CD4-positive, alpha-beta memory T cell (primary cell): ENCODE data around the gene MAG. TPM values are rescaled to one million over a fixed set of nuclear protein-coding genes. Genes with fewer than 3 reads are reported as not detected.
A peak's percentile ranks its signal among the peaks of the same experiment; 100 is the strongest.
"Not testable (repeated sequence)": the region's sequence is repeated elsewhere in the genome, so short reads cannot be mapped to it uniquely, and the experiment has no call there.

ENCODE experiments used
- CTCF ChIA-PET: fragments of 350-600 bp; sonication (Branson Sonifier 250); formaldehyde crosslinking; loops from one replicate; lab custom pipeline; 2021; ENCODE audit warnings: inconsistent platforms; ENCODE audit not compliant: partially characterized antibody; lab: Charles Lee
- POLR2A ChIA-PET: fragments of 350-600 bp; sonication (Branson Sonifier 250); formaldehyde crosslinking; loops from one replicate; lab custom pipeline; 2021; ENCODE audit not compliant: partially characterized antibody; lab: Charles Lee
- DNase-seq, 5 donors: peaks; one replicate each; pipeline versions ENCODE4 v3.0.0 to v3.0.0-alpha.2; 2020 to 2022; ENCODE audit warnings: mixed read lengths in 1 of 5
- H3K27ac ChIP-seq: one replicate; pipeline ENCODE4 v1.7.0; 2013; ENCODE audit warnings: low read depth, low read length
- H3K27me3 ChIP-seq: 2 replicates; pipeline ENCODE4 v1.7.0; 2013; ENCODE audit warnings: mild to moderate bottlenecking, low read length, moderate library complexity; ENCODE audit not compliant: insufficient read depth
- H3K36me3 ChIP-seq: 2 replicates; pipeline ENCODE4 v1.7.0; 2013; ENCODE audit warnings: mild to moderate bottlenecking, low read length, moderate library complexity; ENCODE audit not compliant: insufficient read depth
- H3K4me1 ChIP-seq: 2 replicates; pipeline ENCODE4 v1.7.0; 2013; ENCODE audit warnings: mild to moderate bottlenecking, low read length, moderate library complexity; ENCODE audit not compliant: insufficient read depth
- H3K4me3 ChIP-seq, 2 donors: one replicate each; pipeline ENCODE4 v1.7.0; 2013; ENCODE audit warnings: low read length in 2 of 2, mild to moderate bottlenecking in 1 of 2
- H3K9me3 ChIP-seq, 2 donors: one replicate each; pipeline ENCODE4 v1.7.0; 2013; ENCODE audit warnings: low read length in 2 of 2, control low read depth in 1 of 2; ENCODE audit not compliant: control insufficient read depth in 1 of 2
- H3K27ac Mint-ChIP-seq, 7 donors: one replicate each; pipeline ENCODE4 v1.8.0; 2020 to 2021; ENCODE audit warnings: mixed read lengths in 7 of 7, mild to moderate bottlenecking in 6 of 7, inconsistent platforms in 3 of 7, moderate library complexity in 3 of 7
- H3K27me3 Mint-ChIP-seq, 2 donors: one replicate each; pipeline ENCODE4 v1.8.0; 2020 to 2021; ENCODE audit warnings: mixed read lengths in 2 of 2
- H3K36me3 Mint-ChIP-seq, 2 donors: one replicate each; pipeline ENCODE4 v1.8.0; 2020 to 2021; ENCODE audit warnings: mixed read lengths in 2 of 2, inconsistent platforms in 1 of 2, mild to moderate bottlenecking in 1 of 2
- H3K4me1 Mint-ChIP-seq, 4 donors: one replicate each; pipeline ENCODE4 v1.8.0; 2020 to 2021; ENCODE audit warnings: mixed read lengths in 4 of 4, mild to moderate bottlenecking in 1 of 4
- H3K4me3 Mint-ChIP-seq, 8 donors: one replicate each; pipeline ENCODE4 v1.8.0; 2020 to 2021; ENCODE audit warnings: mixed read lengths in 8 of 8, mild to moderate bottlenecking in 7 of 8, moderate library complexity in 6 of 8, inconsistent platforms in 3 of 8
- H3K9me3 Mint-ChIP-seq, 8 donors: one replicate each; pipeline ENCODE4 v1.8.0; 2020 to 2021; ENCODE audit warnings: mixed read lengths in 8 of 8, mild to moderate bottlenecking in 5 of 8, inconsistent platforms in 3 of 8, moderate library complexity in 1 of 8
- intact Hi-C: fragments of 100-400 bp; cut with micrococcal nuclease; formaldehyde crosslinking; loops from one replicate; pipeline ENCODE4 v1.15.1; 2023
- polyA plus RNA-seq, 2 donors: library from polyadenylated mRNA; unstranded; fragments of 300-500 nt; fragmentation: Illumina TruSeq; gene quantifications; one replicate each; pipeline ENCODE4 v1.2.3, GENCODE V29; 2021
- total RNA-seq, 2 experiments: library from RNA; stranded (reverse); gene quantifications; one replicate each; pipeline ENCODE4 v1.2.3, GENCODE V29; 2021

Gene MAG
- total and polyA plus RNA-seq, 4 experiments from 2014 or later, result not detected

DNA sequence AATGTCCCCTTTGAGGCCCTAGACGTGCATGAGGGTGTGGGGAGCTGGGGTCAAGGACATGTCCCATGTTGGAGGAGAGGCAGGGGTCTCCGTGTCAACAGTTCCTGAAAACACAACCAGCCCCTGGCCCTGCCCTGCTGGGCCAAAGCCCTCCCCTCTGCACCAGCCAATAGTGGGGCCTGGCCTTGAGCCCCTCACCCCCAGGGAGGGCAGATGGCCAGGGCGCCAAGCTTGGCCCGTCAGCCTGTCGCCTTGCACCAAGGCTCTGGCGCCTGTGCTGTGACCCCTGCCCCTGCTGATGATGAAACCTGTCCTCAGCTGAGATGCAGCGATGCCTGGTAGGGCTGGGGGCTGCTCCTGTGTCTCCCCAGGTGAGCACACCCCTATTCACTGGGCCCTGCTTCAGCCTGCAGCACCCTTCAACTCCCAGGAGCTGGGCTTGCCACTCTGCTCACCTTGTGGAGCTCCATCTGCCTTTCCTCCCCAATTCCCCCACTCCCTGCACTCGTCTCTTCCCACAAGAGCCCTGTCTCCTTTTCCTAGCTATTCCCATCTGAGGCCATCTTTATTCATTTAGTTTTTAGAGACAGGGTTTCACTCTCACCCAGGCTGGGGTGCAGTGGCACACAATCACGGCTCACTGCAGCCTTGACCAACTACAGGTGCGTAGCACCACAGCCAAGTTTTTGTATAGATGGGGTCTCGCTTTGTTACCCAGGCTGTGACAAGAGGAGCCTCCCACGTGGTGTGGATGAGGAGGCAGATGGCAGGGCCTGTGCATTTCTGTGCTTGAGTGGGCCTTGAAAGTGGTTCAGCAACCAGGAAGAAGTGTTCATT lies 11.8 kb upstream of the MAG start:
- Histone ChIP-seq H3K9me3 (no peaks in the 10 kb centered on the region), H3K4me3 (no peak overlapping the region), H3K4me1 (no peaks in the 10 kb centered on the region), H3K36me3 (peaks cover 5% of the 10 kb centered on the region), H3K27me3 (no peaks in the 10 kb centered on the region), H3K27ac (no peak overlapping the region)
- Mint-ChIP-seq H3K27ac (peak overlapping the region in 4 of 7 donors; percentile 12 to 81 (median 48)), H3K36me3 (peaks cover 6 to 27% of the 10 kb centered on the region in 2 donors), H3K27me3 (peaks cover 6 to 15% of the 10 kb centered on the region in 2 donors), H3K4me3 (no peak overlapping the region), H3K4me1 (peaks cover 2 to 9% (median 4%) of the 10 kb centered on the region in 4 donors), H3K9me3 (peaks cover 0 to 2% (median 0%) of the 10 kb centered on the region in 8 donors)
- DNase-seq, result no peak
- intact Hi-C loops, result no loop called here
- POLR2A ChIA-PET, result interaction anchor here (1.0 to 2.2 kb wide), 5 partner anchors 12 to 43 kb away, joined by 3 to 14 read pairs (median 4); partner anchors contain the start of gene USF2
- CTCF ChIA-PET, result no interaction called here

DNA sequence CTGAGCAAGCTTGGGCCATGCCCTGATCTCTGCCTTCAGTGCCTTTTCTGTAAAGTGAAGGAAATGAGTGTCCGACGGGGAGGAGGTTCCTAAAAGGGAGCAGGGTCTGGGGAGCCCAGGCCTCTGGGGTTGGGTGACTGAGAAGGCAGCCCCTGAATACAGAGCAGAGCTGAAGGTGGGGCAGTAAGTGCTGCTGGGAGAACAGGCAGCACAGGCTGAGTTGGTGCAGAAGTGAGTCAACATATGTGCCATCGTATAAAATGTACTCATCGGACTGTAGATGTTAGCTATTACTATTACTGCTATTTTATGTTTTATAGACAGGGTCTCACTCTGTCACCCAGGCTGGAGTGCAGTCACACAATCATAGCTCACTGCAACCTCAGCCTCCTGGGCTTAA lies 10.7 kb upstream of the MAG start:
- H3K9me3 ChIP-seq, result no peaks in the 10 kb centered on the region
- H3K27ac ChIP-seq, result no peak overlapping the region
- intact Hi-C loops, result no loop called here
- Mint-ChIP-seq H3K9me3 (no peaks in the 10 kb centered on the region), H3K27me3 (peaks cover 6 to 17% of the 10 kb centered on the region in 2 donors), H3K4me3 (no peak overlapping the region), H3K27ac (peak overlapping the region in 1 of 7 donors; percentile 67), H3K36me3 (peaks cover 0 to 18% of the 10 kb centered on the region in 2 donors), H3K4me1 (peaks cover 0 to 4% (median 3%) of the 10 kb centered on the region in 4 donors)
- no peaks in the 10 kb centered on the region for H3K4me1 ChIP-seq
- POLR2A ChIA-PET, result interaction anchor here (1.4 to 2.2 kb wide), 3 partner anchors 13 to 44 kb away, joined by 3 to 14 read pairs (median 4); partner anchors contain the start of gene USF2
- no peak for DNase-seq
- CTCF ChIA-PET, result interaction anchor here (0.7 kb wide), 1 partner anchor 44 kb away, joined by 3 read pairs; no protein-coding TSS in a partner anchor
- H3K4me3 ChIP-seq, result no peak overlapping the region
- H3K36me3 ChIP-seq, result peaks cover 3% of the 10 kb centered on the region
- H3K27me3 ChIP-seq, result no peaks in the 10 kb centered on the region

DNA sequence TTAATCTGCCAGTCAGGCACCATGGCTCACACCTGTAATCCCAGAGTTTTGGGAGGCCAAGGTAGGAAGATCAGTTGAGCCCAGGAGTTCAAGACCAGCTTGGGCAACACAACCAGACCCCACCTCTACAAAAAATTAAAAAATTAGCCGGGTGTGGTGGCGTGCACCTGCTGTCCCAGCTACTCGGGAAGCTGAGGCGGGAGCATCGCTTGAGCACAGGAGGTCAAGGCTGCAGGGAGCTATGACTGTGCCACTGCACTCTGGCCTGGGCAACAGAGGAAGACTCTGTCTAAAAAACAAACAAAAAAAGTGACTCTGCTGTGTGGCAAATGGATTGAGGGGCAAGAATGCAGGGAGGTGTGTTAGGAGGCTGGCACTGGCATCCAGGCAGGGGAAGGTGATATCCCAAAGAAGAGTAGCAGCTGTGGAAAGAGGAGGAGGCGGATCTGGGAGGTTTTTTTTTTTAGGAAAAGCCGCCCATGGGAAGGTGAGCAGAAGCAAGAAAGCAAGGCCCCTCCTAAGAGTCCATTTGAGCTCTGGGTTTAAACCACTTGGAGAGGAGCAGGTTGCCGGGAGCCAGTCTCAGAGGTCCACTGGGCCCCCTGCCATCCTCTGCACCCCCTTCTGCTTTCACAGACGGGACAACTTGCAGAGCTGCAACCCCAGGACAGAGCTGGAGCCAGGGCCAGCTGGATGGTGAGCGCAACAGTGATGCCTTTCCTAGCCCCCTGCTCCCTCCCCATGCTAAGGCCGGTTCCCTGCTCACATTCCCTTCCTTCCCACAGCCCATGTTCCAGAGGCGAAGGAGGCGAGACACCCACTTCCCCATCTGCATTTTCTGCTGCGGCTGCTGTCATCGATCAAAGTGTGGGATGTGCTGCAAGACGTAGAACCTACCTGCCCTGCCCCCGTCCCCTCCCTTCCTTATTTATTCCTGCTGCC lies 7.5 kb upstream of the MAG start:
- H3K27ac ChIP-seq, result no peak overlapping the region
- H3K9me3 ChIP-seq, result no peaks in the 10 kb centered on the region
- H3K4me1 Mint-ChIP-seq, result peaks cover 0 to 3% (median under 1%) of the 10 kb centered on the region in 4 donors
- no peak for DNase-seq
- CTCF ChIA-PET, result interaction anchor here (0.6 to 1.2 kb wide), 4 partner anchors 14 to 309 kb away, joined by 3 read pairs; no protein-coding TSS in a partner anchor
- intact Hi-C loops, result no loop called here
- H3K4me3 Mint-ChIP-seq, result no peak overlapping the region
- H3K27me3 ChIP-seq, result no peaks in the 10 kb centered on the region
- peaks cover 6 to 17% of the 10 kb centered on the region in 2 donors for H3K27me3 Mint-ChIP-seq
- POLR2A ChIA-PET, result interaction anchor here (0.7 to 1.4 kb wide), 2 partner anchors 10 to 14 kb away, joined by 3 read pairs; no protein-coding TSS in a partner anchor
- H3K4me1 ChIP-seq, result no peaks in the 10 kb centered on the region
- H3K9me3 Mint-ChIP-seq, result no peaks in the 10 kb centered on the region
- H3K36me3 Mint-ChIP-seq, result peaks cover 0 to 3% of the 10 kb centered on the region in 2 donors
- H3K4me3 ChIP-seq, result no peak overlapping the region
- no peaks in the 10 kb centered on the region for H3K36me3 ChIP-seq
- no peak overlapping the region for H3K27ac Mint-ChIP-seq

DNA sequence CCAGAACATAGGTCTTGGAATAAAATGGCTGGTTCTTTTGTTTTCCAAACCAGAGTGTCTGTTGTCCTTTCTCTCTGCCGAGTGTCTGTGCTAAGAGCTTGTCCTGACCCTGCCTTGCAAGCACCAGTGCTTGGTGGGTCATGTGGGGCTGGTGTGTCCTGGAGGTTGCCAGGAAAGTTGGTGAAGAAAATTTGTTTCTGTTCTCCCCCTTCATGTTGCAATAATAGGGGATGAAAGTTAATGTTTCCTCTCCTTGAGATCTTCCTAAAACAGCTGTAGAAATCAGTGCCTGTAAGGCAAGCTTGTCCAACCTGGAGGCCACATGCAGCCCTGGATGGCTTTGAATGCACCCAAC lies 6.9 kb upstream of the MAG start:
- H3K4me3 Mint-ChIP-seq, result no peak overlapping the region
- H3K27me3 Mint-ChIP-seq, result peaks cover 6 to 17% of the 10 kb centered on the region in 2 donors
- H3K9me3 ChIP-seq, result no peaks in the 10 kb centered on the region
- H3K9me3 Mint-ChIP-seq, result no peaks in the 10 kb centered on the region
- intact Hi-C loops, result no loop called here
- H3K36me3 ChIP-seq, result no peaks in the 10 kb centered on the region
- POLR2A ChIA-PET, result interaction anchor here (1.4 kb wide), 1 partner anchor 10 kb away, joined by 3 read pairs; no protein-coding TSS in a partner anchor
- no peaks in the 10 kb centered on the region for H3K4me1 ChIP-seq
- peaks cover 0 to 3% (median under 1%) of the 10 kb centered on the region in 4 donors for H3K4me1 Mint-ChIP-seq
- no peaks in the 10 kb centered on the region for H3K27me3 ChIP-seq
- DNase-seq, result no peak
- no peak overlapping the region for H3K27ac ChIP-seq
- no peak overlapping the region for H3K4me3 ChIP-seq
- H3K36me3 Mint-ChIP-seq, result peaks cover 0 to 3% of the 10 kb centered on the region in 2 donors
- H3K27ac Mint-ChIP-seq, result no peak overlapping the region
- CTCF ChIA-PET, result interaction anchor here (0.6 to 1.2 kb wide), 2 partner anchors 219 to 308 kb away, joined by 3 read pairs; no protein-coding TSS in a partner anchor

DNA sequence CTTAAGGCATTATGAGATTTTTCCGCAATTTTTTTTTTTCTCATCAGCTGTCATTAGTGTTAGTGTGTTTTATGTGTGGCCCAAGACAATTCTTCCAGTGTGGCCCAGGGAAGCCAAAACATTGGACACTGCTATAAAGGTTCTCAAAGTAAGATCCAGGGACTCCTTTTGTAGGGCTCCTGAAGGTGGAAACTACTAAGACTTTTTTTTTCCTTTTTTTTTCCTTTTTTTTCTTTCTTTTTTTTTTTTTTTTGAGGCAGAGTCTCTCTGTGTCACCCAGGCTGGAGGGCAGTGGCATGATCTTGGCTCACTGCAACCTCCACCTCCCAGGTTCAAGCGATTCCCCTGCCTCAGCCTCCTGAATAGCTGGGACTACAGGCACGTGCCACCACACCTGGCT lies 6.5 kb upstream of the MAG start:
- POLR2A ChIA-PET, result interaction anchor here (1.4 kb wide), 1 partner anchor 11 kb away, joined by 3 read pairs; no protein-coding TSS in a partner anchor
- intact Hi-C loops, H3K4me1 Mint-ChIP-seq: not testable (repeated sequence)

DNA sequence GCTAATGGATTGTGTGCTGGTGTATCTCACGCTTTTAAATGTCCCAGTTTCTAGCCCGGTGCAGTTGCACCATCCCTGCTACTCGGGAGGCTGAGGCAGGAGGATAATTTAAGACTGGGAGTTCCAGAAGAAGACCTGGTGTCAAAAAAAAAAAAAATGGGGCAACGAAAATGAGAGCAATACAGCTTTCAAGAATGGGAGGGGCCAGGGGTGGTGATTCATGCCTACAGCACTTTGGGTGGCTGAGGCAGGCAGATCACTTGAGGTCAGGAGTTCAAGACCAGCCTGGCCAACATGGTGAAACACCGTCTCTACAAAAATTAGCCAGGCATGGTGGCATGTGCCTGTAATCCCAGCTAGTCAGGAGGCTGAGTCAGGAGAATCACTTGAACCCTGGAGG lies 5.9 kb upstream of the MAG start:
- POLR2A ChIA-PET, intact Hi-C loops, H3K4me3 Mint-ChIP-seq, H3K9me3 Mint-ChIP-seq, H3K4me1 ChIP-seq, H3K9me3 ChIP-seq, H3K36me3 ChIP-seq, DNase-seq, H3K4me3 ChIP-seq, H3K27ac ChIP-seq, H3K27me3 ChIP-seq, H3K27ac Mint-ChIP-seq, CTCF ChIA-PET, H3K36me3 Mint-ChIP-seq, H3K4me1 Mint-ChIP-seq: not testable (repeated sequence)
- peaks cover 6 to 17% of the 10 kb centered on the region in 2 donors for H3K27me3 Mint-ChIP-seq

More for the DNA sequence above, 6.5 kb upstream of the MAG start:
- not testable (repeated sequence) for DNase-seq, H3K27ac Mint-ChIP-seq, H3K27me3 ChIP-seq, H3K4me3 Mint-ChIP-seq, H3K36me3 Mint-ChIP-seq, H3K9me3 Mint-ChIP-seq, H3K4me1 ChIP-seq, H3K9me3 ChIP-seq, H3K36me3 ChIP-seq, H3K27ac ChIP-seq, H3K4me3 ChIP-seq
- CTCF ChIA-PET, result interaction anchor here (1.2 kb wide), 1 partner anchor 219 kb away, joined by 3 read pairs; no protein-coding TSS in a partner anchor
- H3K27me3 Mint-ChIP-seq, result peaks cover 6 to 17% of the 10 kb centered on the region in 2 donors
